ENCODE results near the gene NINL. TPM values are rescaled to one million over a fixed set of nuclear protein-coding genes. Genes with fewer than 3 reads are reported as not detected.

Gene NINL
- total RNA-seq, 1 donor from 2014 or later = 2.0 TPM

DNA sequence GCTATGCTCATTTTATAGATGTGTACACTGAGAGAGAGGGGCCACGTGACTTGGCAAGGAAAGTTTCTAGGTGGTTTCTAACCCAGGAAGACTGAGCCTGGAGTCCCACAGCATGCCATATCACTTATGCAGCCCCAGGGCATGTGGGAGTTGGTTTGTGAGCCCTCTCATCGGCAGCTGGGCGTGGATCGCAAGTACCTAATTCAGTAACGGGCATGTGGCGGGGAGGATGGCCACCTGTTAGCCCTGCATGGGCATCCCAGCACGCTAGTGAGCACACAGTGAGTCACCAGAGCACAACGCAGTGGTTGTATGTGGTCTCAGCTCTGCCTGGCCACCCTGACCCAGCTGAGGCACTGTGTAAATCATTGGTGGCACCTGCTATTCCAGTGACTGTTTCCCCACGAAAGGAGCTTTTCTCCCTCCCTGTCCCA lies 88.3 kb downstream of the NINL start:
- DNase-seq (ENCODE audit: low spot score) = no peak
- Mint-ChIP-seq H3K27ac (no peak overlapping the region), H3K36me3 (ENCODE audit: low read depth) (no peaks in the 10 kb centered on the region)

DNA sequence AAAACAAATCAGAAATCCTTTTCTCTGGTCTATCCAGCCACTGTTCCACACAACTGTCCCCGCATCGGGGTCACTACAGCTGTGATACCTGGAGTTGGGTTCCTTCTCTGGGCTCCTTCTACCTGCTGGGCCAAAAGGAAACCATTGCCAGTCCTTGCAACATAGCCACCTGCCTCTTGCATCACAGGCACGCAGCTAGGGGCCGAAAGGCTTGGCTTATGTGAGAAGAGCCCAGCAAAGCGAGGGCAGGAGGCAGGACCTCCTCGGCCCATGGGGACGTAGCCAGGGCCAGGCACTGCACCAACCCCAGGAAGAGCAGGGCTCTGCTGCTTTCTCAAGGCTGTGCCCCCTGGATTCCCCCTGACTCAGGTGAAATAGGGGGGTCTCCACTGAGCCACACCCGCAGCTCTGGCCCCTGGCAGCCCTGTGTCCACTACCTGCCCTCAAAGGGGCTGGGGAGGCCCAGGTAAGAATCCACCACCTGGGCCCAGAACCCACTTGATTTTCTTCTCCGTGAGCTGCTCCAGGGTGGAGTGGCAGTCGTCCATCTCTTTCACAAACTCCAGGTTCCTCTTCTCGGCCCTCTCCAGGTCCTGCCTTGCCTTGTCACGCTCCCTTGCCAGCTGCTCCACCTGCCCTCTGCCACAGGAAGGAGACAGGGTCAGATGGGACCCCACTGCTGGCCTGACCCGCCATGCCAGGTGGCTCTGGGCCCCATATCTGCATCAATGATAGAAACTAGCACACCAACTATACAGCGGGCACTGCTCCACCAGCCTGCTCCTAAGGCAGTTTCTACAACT lies 89.0 kb downstream of the NINL start:
- Mint-ChIP-seq H3K4me3 (no peak overlapping the region), H3K4me1 (ENCODE audit: low read depth) (no peaks in the 10 kb centered on the region), H3K27ac (no peak overlapping the region), H3K36me3 (ENCODE audit: low read depth) (no peaks in the 10 kb centered on the region), H3K27me3 (ENCODE audit: insufficient read depth) (no peaks in the 10 kb centered on the region), H3K9me3 (no peaks in the 10 kb centered on the region)
- DNase-seq (ENCODE audit: low spot score) = no peak
- intact Hi-C loops (cut with micrococcal nuclease) = no loop called here

More for the DNA sequence above, 88.3 kb downstream of the NINL start:
- Mint-ChIP-seq H3K4me3 (no peak overlapping the region), H3K4me1 (ENCODE audit: low read depth) (no peaks in the 10 kb centered on the region), H3K9me3 (no peaks in the 10 kb centered on the region), H3K27me3 (ENCODE audit: insufficient read depth) (no peaks in the 10 kb centered on the region)
- intact Hi-C loops (cut with micrococcal nuclease) = no loop called here

DNA sequence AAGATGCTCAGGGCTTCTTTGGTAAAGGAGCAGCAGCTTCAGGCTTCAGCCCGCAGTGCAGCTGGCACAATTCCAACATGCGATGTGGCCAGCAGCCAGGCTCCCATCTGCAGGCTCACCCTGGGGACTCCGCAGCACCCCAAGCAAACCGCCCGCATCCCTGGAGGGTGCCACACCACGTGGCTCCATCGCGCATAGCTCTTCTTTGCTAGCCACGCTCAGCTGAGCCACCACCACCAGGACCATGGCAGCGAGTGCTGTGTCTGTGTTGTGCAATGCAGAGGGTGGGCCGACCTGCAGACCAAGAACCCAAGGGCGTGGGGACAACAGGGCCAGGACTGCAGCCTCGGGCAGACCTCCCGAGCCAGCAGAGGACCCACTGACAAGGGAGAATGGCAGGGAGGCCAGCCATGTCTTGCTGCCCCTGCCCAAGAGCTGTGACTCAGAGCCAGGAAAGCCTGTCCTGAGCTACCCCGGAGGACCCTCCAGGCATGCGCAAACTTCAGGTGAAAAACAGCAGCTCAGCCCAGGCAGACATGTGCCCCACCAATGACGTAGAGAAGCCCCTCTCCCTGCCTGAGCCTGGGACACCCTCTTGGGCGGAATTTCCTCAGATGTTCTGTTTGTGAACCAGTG lies 90.0 kb downstream of the NINL start:
- intact Hi-C loops (cut with micrococcal nuclease) = no loop called here
- no peak for DNase-seq (ENCODE audit: low spot score)
- no peaks in the 10 kb centered on the region for H3K27me3 Mint-ChIP-seq (ENCODE audit: insufficient read depth)
- H3K4me1 Mint-ChIP-seq (ENCODE audit: low read depth) = no peaks in the 10 kb centered on the region
- H3K4me3 Mint-ChIP-seq = no peak overlapping the region
- H3K27ac Mint-ChIP-seq = no peak overlapping the region
- H3K36me3 Mint-ChIP-seq (ENCODE audit: low read depth) = no peaks in the 10 kb centered on the region
- H3K9me3 Mint-ChIP-seq = no peaks in the 10 kb centered on the region

DNA sequence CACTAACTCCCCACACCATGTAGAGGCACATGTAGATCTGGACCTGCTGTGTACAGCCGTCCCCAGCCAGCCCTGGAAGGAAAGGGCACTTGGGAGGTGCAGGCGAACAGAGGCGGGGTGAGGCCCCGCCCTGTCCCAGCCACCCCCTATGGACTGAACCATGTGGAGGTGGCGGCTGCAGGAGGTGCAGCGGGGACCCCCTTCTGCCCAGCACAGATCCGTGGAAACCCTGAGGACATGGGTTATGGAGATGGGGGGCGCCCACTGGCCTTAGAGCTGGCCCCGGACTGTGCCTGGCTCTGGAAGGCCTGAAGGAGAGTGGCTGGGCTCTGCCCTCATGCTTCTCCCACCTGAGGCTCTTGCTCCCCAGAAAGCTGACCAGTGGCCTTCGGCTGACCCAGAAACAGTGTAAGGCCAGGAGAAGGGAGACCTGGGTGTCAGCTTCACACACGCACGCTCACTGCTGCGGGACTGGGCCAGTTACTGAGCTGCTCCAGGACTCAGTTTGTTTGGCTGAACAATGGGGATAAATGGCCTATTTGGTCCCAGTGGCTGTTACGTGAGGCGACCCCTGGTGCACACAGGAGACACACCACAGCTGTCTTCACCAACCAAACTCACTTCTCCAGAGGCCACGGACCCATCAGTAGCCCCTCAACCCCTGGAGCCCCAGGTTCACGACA lies 90.7 kb downstream of the NINL start:
- Mint-ChIP-seq H3K27me3 (ENCODE audit: insufficient read depth) (no peaks in the 10 kb centered on the region), H3K4me1 (ENCODE audit: low read depth) (no peaks in the 10 kb centered on the region), H3K4me3 (no peak overlapping the region), H3K27ac (no peak overlapping the region), H3K36me3 (ENCODE audit: low read depth) (no peaks in the 10 kb centered on the region), H3K9me3 (no peaks in the 10 kb centered on the region)
- intact Hi-C loops (cut with micrococcal nuclease) = no loop called here
- DNase-seq (ENCODE audit: low spot score) = no peak

DNA sequence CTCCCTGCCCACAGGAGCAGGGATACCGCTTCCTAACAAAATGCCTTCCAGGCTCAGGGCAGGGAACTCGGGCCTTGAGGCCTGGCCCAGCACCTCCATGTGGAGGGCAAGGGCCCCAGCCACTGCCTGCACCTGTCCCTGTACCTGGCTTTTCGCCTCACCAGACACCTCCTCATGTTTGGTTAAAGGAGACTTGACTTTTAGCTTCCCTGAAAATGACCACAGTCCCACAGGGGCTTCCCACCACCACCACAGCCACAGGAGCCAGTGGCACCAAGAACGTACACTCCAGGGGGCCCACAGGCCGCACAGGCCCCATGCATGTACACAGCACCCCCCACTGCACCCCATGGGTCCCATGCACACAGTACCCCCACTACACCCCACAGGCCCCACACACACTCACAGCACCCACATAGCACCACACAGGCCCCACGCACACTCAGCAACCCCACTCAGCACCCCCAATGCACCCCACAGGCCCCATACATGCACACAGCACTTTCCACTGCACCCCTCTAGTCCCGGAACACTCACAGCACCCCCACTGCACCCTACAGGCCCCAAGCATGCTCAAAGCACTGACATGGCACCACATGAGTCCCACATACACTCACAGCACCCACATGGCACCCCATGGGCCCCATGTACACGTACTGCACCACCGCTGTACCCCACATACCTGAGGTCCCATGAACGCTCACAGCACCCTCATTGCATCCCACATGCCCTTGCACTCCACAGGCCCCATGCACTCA lies 91.4 kb downstream of the NINL start:
- H3K27me3 Mint-ChIP-seq (ENCODE audit: insufficient read depth) = no peaks in the 10 kb centered on the region
- no peaks in the 10 kb centered on the region for H3K4me1 Mint-ChIP-seq (ENCODE audit: low read depth)
- DNase-seq (ENCODE audit: low spot score) = no peak
- no peak overlapping the region for H3K27ac Mint-ChIP-seq
- no peaks in the 10 kb centered on the region for H3K36me3 Mint-ChIP-seq (ENCODE audit: low read depth)
- no peaks in the 10 kb centered on the region for H3K9me3 Mint-ChIP-seq
- intact Hi-C loops (cut with micrococcal nuclease) = no loop called here
- H3K4me3 Mint-ChIP-seq = no peak overlapping the region

DNA sequence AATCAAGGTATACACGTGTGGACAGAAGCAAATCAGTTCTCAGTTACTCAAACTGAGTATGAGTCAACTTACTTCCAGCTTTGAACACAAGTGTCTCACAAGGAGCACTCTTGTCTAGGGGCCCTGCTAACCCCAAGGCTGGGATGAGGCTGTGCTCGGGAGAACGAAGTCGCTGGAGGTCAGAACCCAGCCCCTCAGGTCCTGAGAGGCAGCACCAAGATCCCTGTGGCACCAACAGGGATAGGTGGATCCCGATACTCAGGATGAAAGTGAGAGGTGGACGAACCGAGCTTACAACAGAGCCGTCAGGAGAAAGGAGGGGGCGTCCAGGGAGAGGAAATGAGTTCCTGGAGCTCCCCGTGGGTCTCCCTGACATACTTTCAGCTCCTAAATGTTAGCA lies 92.2 kb downstream of the NINL start:
- no peak for DNase-seq (ENCODE audit: low spot score)
- Mint-ChIP-seq H3K27ac (no peak overlapping the region), H3K27me3 (ENCODE audit: insufficient read depth) (no peaks in the 10 kb centered on the region), H3K4me1 (ENCODE audit: low read depth) (no peaks in the 10 kb centered on the region), H3K36me3 (ENCODE audit: low read depth) (no peaks in the 10 kb centered on the region), H3K4me3 (no peak overlapping the region), H3K9me3 (no peaks in the 10 kb centered on the region)
- intact Hi-C loops (cut with micrococcal nuclease) = no loop called here

DNA sequence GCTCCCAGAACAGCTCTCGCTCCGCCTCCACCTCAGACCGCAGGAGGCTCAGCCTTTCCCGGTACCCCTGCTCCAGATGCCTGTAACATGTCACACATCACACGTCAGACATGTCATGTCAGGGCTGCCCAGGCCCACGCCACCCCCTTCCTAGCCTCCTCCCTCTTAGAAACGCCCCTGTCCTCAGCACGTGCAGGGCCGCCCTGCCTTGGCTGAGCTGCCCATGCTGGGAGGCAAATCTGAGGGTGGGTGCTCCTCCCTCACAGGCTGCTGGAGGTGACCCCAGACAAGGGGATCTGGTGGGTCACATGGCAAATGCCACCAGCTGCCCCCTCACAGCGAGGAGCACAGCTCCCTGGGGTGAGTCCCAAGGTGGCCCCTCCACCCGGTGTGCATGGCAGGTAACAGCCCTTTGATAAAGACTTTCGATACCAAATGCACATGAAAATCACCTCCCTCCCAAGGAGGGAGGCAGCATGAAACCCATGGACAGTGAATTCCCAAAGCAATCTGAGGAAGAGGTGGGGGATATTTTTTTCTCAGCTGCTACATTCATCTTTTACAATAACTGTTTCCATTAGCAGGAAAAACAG lies 93.8 kb downstream of the NINL start:
- Mint-ChIP-seq H3K27me3 (ENCODE audit: insufficient read depth) (no peaks in the 10 kb centered on the region), H3K36me3 (ENCODE audit: low read depth) (no peaks in the 10 kb centered on the region), H3K4me3 (no peak overlapping the region), H3K27ac (no peak overlapping the region), H3K4me1 (ENCODE audit: low read depth) (peaks cover 2% of the 10 kb centered on the region), H3K9me3 (no peaks in the 10 kb centered on the region)
- no peak for DNase-seq (ENCODE audit: low spot score)
- intact Hi-C loops (cut with micrococcal nuclease) = no loop called here

DNA sequence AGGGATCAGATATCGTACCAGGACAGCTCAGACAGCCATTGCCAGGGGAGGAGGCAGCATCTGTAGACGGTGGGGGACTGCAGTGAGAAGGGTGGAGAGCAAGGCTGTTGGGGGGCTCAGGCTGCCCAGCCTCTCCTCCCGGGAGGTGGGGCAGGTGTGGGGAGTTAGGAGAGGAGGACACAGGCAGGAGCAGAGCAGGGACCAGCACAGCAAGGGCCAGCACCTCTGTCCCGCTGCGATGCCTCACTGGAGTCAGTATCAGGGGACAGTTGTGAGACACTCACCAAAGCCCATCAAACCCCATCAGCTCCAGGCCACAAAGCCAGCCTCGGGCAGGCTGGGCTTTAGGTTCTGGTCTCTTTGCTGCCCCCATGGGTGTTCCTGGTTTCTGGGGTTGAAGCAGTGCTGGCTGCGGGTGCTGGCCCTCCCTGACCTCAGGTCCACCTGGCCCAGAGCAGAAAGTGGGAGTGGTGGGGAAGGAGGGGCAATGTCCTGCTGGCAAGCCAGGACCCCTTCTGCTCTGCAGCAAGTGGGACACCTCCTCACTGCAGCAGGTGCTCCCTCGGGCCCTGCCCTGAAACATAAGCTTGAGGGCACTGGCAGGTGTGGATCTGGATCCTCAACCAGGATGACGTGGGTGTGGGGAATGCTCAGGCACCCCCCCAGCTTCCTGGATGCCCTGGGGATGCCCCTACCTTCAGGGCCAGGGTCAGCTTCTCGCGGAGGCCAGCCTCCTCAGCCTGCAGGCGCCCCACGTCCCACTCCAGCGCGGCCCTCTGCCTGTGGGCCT lies 94.5 kb downstream of the NINL start:
- no peak overlapping the region for H3K4me3 Mint-ChIP-seq
- no peak overlapping the region for H3K27ac Mint-ChIP-seq
- H3K9me3 Mint-ChIP-seq = no peaks in the 10 kb centered on the region
- intact Hi-C loops (cut with micrococcal nuclease) = no loop called here
- no peaks in the 10 kb centered on the region for H3K36me3 Mint-ChIP-seq (ENCODE audit: low read depth)
- H3K4me1 Mint-ChIP-seq (ENCODE audit: low read depth) = peaks cover 6% of the 10 kb centered on the region
- no peaks in the 10 kb centered on the region for H3K27me3 Mint-ChIP-seq (ENCODE audit: insufficient read depth)
- no peak for DNase-seq (ENCODE audit: low spot score)

DNA sequence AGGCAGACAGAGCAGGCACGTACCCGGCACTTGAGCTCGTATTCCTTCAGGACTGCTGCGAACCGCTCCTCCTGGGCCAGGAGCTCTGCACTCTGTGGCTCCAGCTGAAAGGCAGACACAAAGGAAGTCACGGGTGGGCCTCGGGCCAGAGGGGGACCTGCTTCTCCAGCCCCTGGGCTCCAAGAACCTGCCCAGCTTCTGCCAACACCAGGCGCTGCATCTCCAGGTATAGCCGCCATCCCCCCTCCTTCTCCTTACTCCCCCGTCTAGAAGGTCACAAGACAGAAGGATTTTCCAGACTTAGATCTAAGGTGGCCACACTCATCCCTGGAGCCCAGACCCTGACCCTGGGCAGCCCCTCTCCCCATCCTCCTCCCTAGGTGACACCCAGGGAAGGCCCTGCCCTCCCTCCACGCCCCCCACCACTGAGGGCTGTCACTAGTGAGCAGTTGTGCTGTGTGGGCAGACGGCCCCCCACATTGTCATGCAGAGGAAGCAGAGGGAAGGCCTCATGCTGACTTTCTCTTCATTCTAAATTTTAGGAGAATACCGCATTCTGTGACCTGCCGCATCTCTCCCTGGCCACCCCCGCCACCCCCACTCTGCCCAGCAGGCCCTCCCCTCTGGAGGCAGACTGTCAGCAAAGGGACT lies 96.0 kb downstream of the NINL start:
- peaks cover 17% of the 10 kb centered on the region for H3K4me1 Mint-ChIP-seq (ENCODE audit: low read depth)
- no peaks in the 10 kb centered on the region for H3K9me3 Mint-ChIP-seq
- no peaks in the 10 kb centered on the region for H3K27me3 Mint-ChIP-seq (ENCODE audit: insufficient read depth)
- intact Hi-C loops (cut with micrococcal nuclease) = no loop called here
- no peak overlapping the region for H3K27ac Mint-ChIP-seq
- H3K4me3 Mint-ChIP-seq = no peak overlapping the region
- no peaks in the 10 kb centered on the region for H3K36me3 Mint-ChIP-seq (ENCODE audit: low read depth)
- no peak for DNase-seq (ENCODE audit: low spot score)

DNA sequence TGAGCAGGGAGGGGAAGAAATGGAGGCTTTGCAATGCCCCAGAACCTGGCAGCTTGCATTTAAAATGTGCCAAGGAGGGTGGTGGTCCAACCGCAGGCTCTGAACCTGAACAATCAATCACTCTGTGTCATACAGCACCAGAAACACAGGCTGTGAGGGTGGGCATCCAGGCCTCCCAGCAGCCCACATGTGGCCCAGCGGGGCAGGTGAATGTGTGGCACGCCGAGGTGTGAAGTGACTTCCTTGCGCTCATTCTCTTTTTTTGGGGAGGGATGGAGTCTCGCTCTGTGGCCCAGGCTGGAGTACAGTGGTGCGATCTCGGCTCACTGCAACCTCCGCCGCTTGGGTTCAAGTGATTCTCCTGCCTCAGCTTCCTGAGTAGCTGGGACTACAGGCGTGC lies 97.4 kb downstream of the NINL start:
- DNase-seq (ENCODE audit: low spot score) = no peak
- no peaks in the 10 kb centered on the region for H3K36me3 Mint-ChIP-seq (ENCODE audit: low read depth)
- H3K27me3 Mint-ChIP-seq (ENCODE audit: insufficient read depth) = peaks cover 2% of the 10 kb centered on the region
- H3K4me3 Mint-ChIP-seq = no peak overlapping the region
- intact Hi-C loops (cut with micrococcal nuclease) = no loop called here
- no peak overlapping the region for H3K27ac Mint-ChIP-seq
- H3K9me3 Mint-ChIP-seq = no peaks in the 10 kb centered on the region
- H3K4me1 Mint-ChIP-seq (ENCODE audit: low read depth) = peaks cover 19% of the 10 kb centered on the region

DNA sequence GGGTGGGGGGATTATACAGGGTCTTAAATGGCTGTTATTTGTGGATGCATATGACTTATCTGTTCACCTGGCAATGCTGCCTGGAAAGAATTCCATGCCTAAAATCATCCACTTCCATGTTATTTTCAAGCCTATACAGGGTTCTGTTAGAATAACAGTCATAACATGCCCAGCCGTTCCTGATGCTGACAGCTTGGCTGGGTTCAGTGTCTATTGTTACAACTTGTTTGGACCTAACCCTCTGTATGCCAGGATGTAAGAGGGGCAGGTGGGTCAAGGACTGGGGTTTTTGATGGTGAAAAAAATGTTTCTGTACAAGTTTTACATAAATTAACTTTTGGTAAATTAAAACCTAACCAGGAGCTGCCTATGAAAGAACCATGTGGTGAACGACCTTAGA lies 98.0 kb downstream of the NINL start:
- H3K4me3 Mint-ChIP-seq = no peak overlapping the region
- peaks cover 3% of the 10 kb centered on the region for H3K27me3 Mint-ChIP-seq (ENCODE audit: insufficient read depth)
- no peaks in the 10 kb centered on the region for H3K9me3 Mint-ChIP-seq
- H3K27ac Mint-ChIP-seq = no peak overlapping the region
- no peaks in the 10 kb centered on the region for H3K36me3 Mint-ChIP-seq (ENCODE audit: low read depth)
- H3K4me1 Mint-ChIP-seq (ENCODE audit: low read depth) = peaks cover 19% of the 10 kb centered on the region
- no peak for DNase-seq (ENCODE audit: low spot score)
- intact Hi-C loops (cut with micrococcal nuclease) = no loop called here

Data from activated T-helper 1 cell treated with anti-CD3 and anti-CD28 coated beads, Interleukin-12 subunit alpha, Interleukin-12 subunit beta, Interleukin-2, Interleukin-4 antibody, amounts not matched to agents 30 ng/mL and 10 ng/mL and 1 ng/mL, durations not matched to agents 14 hours and 24 hours and 36 hours (primary cell).